HepG2 (cell line): ENCODE measurements around the gene SLC26A9. TPM values are rescaled to one million over a fixed set of nuclear protein-coding genes. Genes with fewer than 3 reads are reported as not detected.

Experiments used
- ATAC-seq: fragments of 200-7000 bp; cut with Tn5 transposase; 3 replicates; pipeline ENCODE4 v1.9.1; 2020; ENCODE audit warnings: mild to moderate bottlenecking, moderate library complexity
- BruUV-seq: library from RNA; stranded (reverse); fragments of 400-500 nt; replicated peaks from 2 replicates; lab custom pipeline; 2021; lab: Mats Ljungman, UMichigan
- CTCF ChIA-PET: fragments of 300-600 bp; formaldehyde crosslinking; extraction: SDS; loops from one replicate; lab custom pipeline; 2021; ENCODE audit warnings: low total read pairs, inconsistent platforms, low intra/inter-chr PET ratio; lab: Yijun Ruan, JAX
- POLR2A ChIA-PET: fragments of 350-600 bp; sonication (Branson Sonifier 250); formaldehyde crosslinking; loops from one replicate; lab custom pipeline; 2020; ENCODE audit warnings: antibody characterized with exemption, inconsistent platforms; lab: Yijun Ruan, JAX
- DNase-seq: peaks from one replicate; pipeline ENCODE4 v3.0.0-alpha.2; 2015; ENCODE audit warnings: low spot score
- FAIRE-seq: peaks from 3 replicates; lab custom pipeline; 2011; peaks lifted over from hg19 to GRCh38; lab: Jason Lieb, UNC
- H2AFZ ChIP-seq: one replicate; pipeline ENCODE4 v1.6.1; 2011; ENCODE audit warnings: low read length, inconsistent platforms
- H3K27ac ChIP-seq: fragments of 300-600 bp; 3 replicates; pipeline ENCODE4 v1.8.0; 2011; ENCODE audit warnings: mixed run types, mild to moderate bottlenecking, mixed read lengths, low read length, inconsistent platforms; ENCODE audit not compliant: insufficient read depth; ENCODE audit errors: extremely low read length
- H3K27me3 ChIP-seq, 2 experiments: fragments of 200-600 bp in 1 of 2; 2 replicates in 1 of 2; 3 replicates in 1 of 2; pipeline versions ENCODE4 v1.6.0 to v1.8.0; 2011; ENCODE audit warnings: low read length in 2 of 2, mild to moderate bottlenecking in 2 of 2, moderate library complexity in 2 of 2, inconsistent platforms in 1 of 2; ENCODE audit not compliant: insufficient read depth in 2 of 2, control insufficient read depth in 1 of 2
- H3K36me3 ChIP-seq, 2 experiments: fragments of 200-600 bp in 1 of 2; replicated peaks in 1 of 2; 2 replicates in 1 of 2; 3 replicates in 1 of 2; pipeline versions ENCODE4 v1.5.1 to v1.8.0; 2011; ENCODE audit warnings: low read length in 2 of 2, inconsistent platforms in 1 of 2; ENCODE audit not compliant: insufficient read depth in 2 of 2, control insufficient read depth in 1 of 2
- H3K4me1 ChIP-seq: 2 replicates; pipeline ENCODE4 v1.5.1; 2012; ENCODE audit warnings: low read length, inconsistent platforms; ENCODE audit not compliant: insufficient read depth
- H3K4me2 ChIP-seq: 2 replicates; pipeline ENCODE4 v1.6.0; 2011; ENCODE audit warnings: low read depth, low read length, inconsistent platforms
- H3K4me3 ChIP-seq, 3 experiments: fragments of 200-600 bp in 1 of 3; sonication (generic), shearing (Covaris generic) in 1 of 3; replicated peaks in 1 of 3; 2 replicates each; pipeline ENCODE4 v1.5.1; 2011 to 2016; ENCODE audit warnings: low read length in 3 of 3, inconsistent platforms in 2 of 3, low read depth in 2 of 3, mild to moderate bottlenecking in 2 of 3, control low read depth in 1 of 3, mixed read lengths in 1 of 3; ENCODE audit not compliant: insufficient read depth in 1 of 3
- H3K79me2 ChIP-seq: one replicate; pipeline ENCODE4 v1.6.1; 2011; ENCODE audit warnings: low read length, inconsistent platforms; ENCODE audit not compliant: insufficient read depth
- H3K9ac ChIP-seq: 2 replicates; pipeline ENCODE4 v1.6.0; 2011; ENCODE audit warnings: mild to moderate bottlenecking, low read depth, low read length, inconsistent platforms; ENCODE audit not compliant: insufficient read depth
- H3K9me3 ChIP-seq: 2 replicates; pipeline ENCODE4 v1.5.1; 2012; ENCODE audit warnings: mild to moderate bottlenecking, low read length
- H4K20me1 ChIP-seq: 2 replicates; pipeline ENCODE4 v1.6.0; 2011; ENCODE audit warnings: inconsistent platforms, mild to moderate bottlenecking, low read length, moderate library complexity; ENCODE audit not compliant: insufficient read depth
- ATM ChIP-seq: fragments of 450-650 bp; IDR thresholded peaks from 2 replicates; pipeline ENCODE4 v1.7.1; 2017; ENCODE audit warnings: mild to moderate bottlenecking, borderline replicate concordance
- GABPA ChIP-seq, 2 experiments: IDR thresholded peaks; 2 replicates each; pipeline ENCODE4 v1.6.1; 2011 to 2016; ENCODE audit warnings: low read depth in 2 of 2, low read length in 1 of 2, missing biosample characterization in 1 of 2, missing genetic modification characterization in 1 of 2
- MAFG ChIP-seq: sonication (generic); formaldehyde crosslinking; IDR thresholded peaks from 2 replicates; pipeline ENCODE4 v1.5.1; 2020; ENCODE audit warnings: mild to moderate bottlenecking, missing genetic modification reagents
- SATB2 ChIP-seq: sonication (generic); formaldehyde crosslinking; IDR thresholded peaks from 2 replicates; pipeline ENCODE4 v1.5.0; 2020; ENCODE audit warnings: missing genetic modification reagents
- SMARCC2 ChIP-seq: fragments of 450-650 bp; IDR thresholded peaks from 2 replicates; pipeline ENCODE4 v1.6.1; 2017; ENCODE audit warnings: antibody characterized with exemption, mild to moderate bottlenecking
- SOX5 ChIP-seq: IDR thresholded peaks from 2 replicates; pipeline ENCODE4 v1.6.1; 2016; ENCODE audit warnings: borderline replicate concordance
- SP2 ChIP-seq: sonication (generic); formaldehyde crosslinking; IDR thresholded peaks from 2 replicates; pipeline ENCODE4 v1.5.1; 2020; ENCODE audit warnings: mild to moderate bottlenecking, missing genetic modification reagents
- SRSF9 ChIP-seq: fragments of 200-400 bp; formaldehyde crosslinking; IDR thresholded peaks from 2 replicates; pipeline ENCODE4 v1.6.1; 2018; ENCODE audit warnings: borderline replicate concordance, mild to moderate bottlenecking, low read depth, low read length; ENCODE audit not compliant: insufficient read depth, poor library complexity, severe bottlenecking
- STAG1 ChIP-seq: sonication (generic); formaldehyde crosslinking; IDR thresholded peaks from 2 replicates; pipeline ENCODE4 v1.4.0; 2020; ENCODE audit warnings: missing genetic modification reagents
- SUZ12 ChIP-seq: fragments of 150-350 bp; IDR thresholded peaks from 2 replicates; pipeline ENCODE4 v1.6.1; 2014; ENCODE audit warnings: low read depth, low read length
- ZNF496 ChIP-seq: sonication (generic); formaldehyde crosslinking; IDR thresholded peaks from 2 replicates; pipeline ENCODE4 v1.8.1; 2023; ENCODE audit warnings: mild to moderate bottlenecking, moderate library complexity, missing genetic modification reagents; ENCODE audit not compliant: insufficient replicate concordance
- in situ Hi-C: cut with HindIII; loops from 2 replicates; pipeline ENCODE4 v1.10.0; 2017; ENCODE audit warnings: low pct_unique_long_range_greater_than_20kb; ENCODE audit not compliant: extremely low pct_ligation_motif_present
- intact Hi-C: fragments of 100-400 bp; cut with micrococcal nuclease; formaldehyde crosslinking; loops from one replicate; pipeline ENCODE4 v1.10.0; 2022; ENCODE audit not compliant: unreplicated experiment
- polyA plus RNA-seq, 8 experiments: library from polyadenylated mRNA; depleted of rRNA in 3 of 8; stranded (reverse) in 7 of 8; unstranded in 1 of 8; fragments of >200 nt; fragmentation: Illumina TruSeq in 4 of 8; extraction: Trizol in 4 of 8; gene quantifications; 2 replicates each; pipeline versions ENCODE4 v1.2.1 to v1.2.3, GENCODE V29; 2011 to 2016; ENCODE audit warnings: low read depth in 4 of 8, missing spikeins in 1 of 8, mixed read lengths in 1 of 8; ENCODE audit not compliant: insufficient read depth in 1 of 8
- total RNA-seq, 5 experiments: library from RNA; depleted of rRNA; stranded (reverse); fragments of >200 nt; fragmentation: Illumina TruSeq; extraction: Trizol; gene quantifications; 2 replicates each; pipeline ENCODE4 v1.2.3, GENCODE V29; 2016; ENCODE audit warnings: low read depth in 1 of 5
- TF ChIP-seq, protein P1 (sequence below): sonication (generic); formaldehyde crosslinking; IDR thresholded peaks from 2 replicates; pipeline ENCODE4 v1.9.0; 2022; ENCODE audit warnings: missing genetic modification reagents, mild to moderate bottlenecking, borderline replicate concordance
- TF ChIP-seq, protein P2 (sequence below): IDR thresholded peaks from 2 replicates; pipeline ENCODE4 v1.6.1; 2016; ENCODE audit warnings: missing genetic modification reagents, missing compliant biosample characterization
- TF ChIP-seq, protein P3 (sequence below): sonication (generic); formaldehyde crosslinking; IDR thresholded peaks from 2 replicates; pipeline ENCODE4 v1.9.0; 2021; ENCODE audit warnings: missing genetic modification reagents, borderline replicate concordance
- TF ChIP-seq, protein P4 (sequence below): sonication (generic); formaldehyde crosslinking; IDR thresholded peaks from 2 replicates; pipeline ENCODE4 v1.5.0; 2020; ENCODE audit warnings: mild to moderate bottlenecking, low read depth, missing genetic modification reagents, borderline replicate concordance

The SLC26A9 gene
- total and polyA plus RNA-seq, 2 of the 13 experiments (the other 11 are each of a cell fraction or from before 2014, with no cell fraction given): 0.11 to 0.15 TPM

DNA sequence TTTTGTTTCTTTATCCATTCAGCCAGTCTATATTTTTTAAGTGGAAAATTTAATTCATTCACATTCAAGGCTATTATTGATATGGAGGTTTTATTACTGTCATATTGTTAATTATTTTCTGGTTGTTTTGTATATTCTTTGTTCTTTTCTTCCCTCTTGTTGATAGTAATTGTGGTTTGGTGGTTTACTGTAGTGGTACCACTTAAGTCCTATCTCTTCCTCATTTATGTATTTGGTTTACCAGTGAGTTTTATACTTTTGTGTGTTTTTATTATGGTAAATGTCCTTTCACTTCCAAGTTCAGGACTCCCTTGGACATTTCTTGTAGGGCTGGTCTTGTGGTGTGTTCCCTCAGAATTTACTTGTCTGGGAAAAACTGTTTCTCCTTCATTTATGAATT is 65.2 kb downstream of the SLC26A9 start:
- no peaks in the 10 kb centered on the region; a peak in 2 of 5 replicates for H3K27me3 ChIP-seq
- CTCF ChIA-PET: no interaction called here
- no peak overlapping the region for H3K4me3 ChIP-seq
- H3K9ac ChIP-seq: no peak overlapping the region
- BruUV-seq: no TSS peak
- no peak overlapping the region for H3K4me2 ChIP-seq
- no peaks in the 10 kb centered on the region for H4K20me1 ChIP-seq
- H3K27ac ChIP-seq: no peak overlapping the region
- POLR2A ChIA-PET: no interaction called here
- no peak overlapping the region for H2AFZ ChIP-seq
- H3K36me3 ChIP-seq: no peaks in the 10 kb centered on the region
- intact Hi-C loops: no loop called here
- H3K4me1 ChIP-seq: no peaks in the 10 kb centered on the region
- FAIRE-seq (no peak), DNase-seq (no peak), ATAC-seq (no peak)
- H3K79me2 ChIP-seq: no peaks in the 10 kb centered on the region
- in situ Hi-C loops: no loop called here
- no peaks in the 10 kb centered on the region for H3K9me3 ChIP-seq
- TF ChIP-seq, protein P1, sequence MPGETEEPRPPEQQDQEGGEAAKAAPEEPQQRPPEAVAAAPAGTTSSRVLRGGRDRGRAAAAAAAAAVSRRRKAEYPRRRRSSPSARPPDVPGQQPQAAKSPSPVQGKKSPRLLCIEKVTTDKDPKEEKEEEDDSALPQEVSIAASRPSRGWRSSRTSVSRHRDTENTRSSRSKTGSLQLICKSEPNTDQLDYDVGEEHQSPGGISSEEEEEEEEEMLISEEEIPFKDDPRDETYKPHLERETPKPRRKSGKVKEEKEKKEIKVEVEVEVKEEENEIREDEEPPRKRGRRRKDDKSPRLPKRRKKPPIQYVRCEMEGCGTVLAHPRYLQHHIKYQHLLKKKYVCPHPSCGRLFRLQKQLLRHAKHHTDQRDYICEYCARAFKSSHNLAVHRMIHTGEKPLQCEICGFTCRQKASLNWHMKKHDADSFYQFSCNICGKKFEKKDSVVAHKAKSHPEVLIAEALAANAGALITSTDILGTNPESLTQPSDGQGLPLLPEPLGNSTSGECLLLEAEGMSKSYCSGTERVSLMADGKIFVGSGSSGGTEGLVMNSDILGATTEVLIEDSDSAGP (CRISPR knock-in tag): no peak
- TF ChIP-seq STAG1 (no peak), MAFG (CRISPR knock-in tag) (no peak), ATM (no peak), SATB2 (CRISPR knock-in tag) (no peak), SOX5 (CRISPR knock-in tag) (no peak), ZNF496 (CRISPR knock-in tag) (no peak), SRSF9 (no peak), SP2 (no peak), SMARCC2 (no peak), SUZ12 (no peak), GABPA (IDR thresholded peaks at IDR 0.05; ENCODE audit: low read depth, low read length) (no peak), GABPA (CRISPR knock-in tag; IDR thresholded peaks at IDR 0.05; ENCODE audit: low read depth) (no peak)
- TF ChIP-seq, protein P2, sequence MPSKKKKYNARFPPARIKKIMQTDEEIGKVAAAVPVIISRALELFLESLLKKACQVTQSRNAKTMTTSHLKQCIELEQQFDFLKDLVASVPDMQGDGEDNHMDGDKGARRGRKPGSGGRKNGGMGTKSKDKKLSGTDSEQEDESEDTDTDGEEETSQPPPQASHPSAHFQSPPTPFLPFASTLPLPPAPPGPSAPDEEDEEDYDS (CRISPR knock-in tag): no peak
- TF ChIP-seq, protein P3, sequence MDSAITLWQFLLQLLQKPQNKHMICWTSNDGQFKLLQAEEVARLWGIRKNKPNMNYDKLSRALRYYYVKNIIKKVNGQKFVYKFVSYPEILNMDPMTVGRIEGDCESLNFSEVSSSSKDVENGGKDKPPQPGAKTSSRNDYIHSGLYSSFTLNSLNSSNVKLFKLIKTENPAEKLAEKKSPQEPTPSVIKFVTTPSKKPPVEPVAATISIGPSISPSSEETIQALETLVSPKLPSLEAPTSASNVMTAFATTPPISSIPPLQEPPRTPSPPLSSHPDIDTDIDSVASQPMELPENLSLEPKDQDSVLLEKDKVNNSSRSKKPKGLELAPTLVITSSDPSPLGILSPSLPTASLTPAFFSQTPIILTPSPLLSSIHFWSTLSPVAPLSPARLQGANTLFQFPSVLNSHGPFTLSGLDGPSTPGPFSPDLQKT: no peak
- TF ChIP-seq, protein P4, sequence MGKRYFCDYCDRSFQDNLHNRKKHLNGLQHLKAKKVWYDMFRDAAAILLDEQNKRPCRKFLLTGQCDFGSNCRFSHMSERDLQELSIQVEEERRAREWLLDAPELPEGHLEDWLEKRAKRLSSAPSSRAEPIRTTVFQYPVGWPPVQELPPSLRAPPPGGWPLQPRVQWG (CRISPR knock-in tag): no peak
